Sigmoid colon (tissue), 4 donors: ENCODE data around the gene GTSF1L.

Experiments used
- POLR2AphosphoS5 ChIP-seq, 4 donors: sonication (generic); formaldehyde crosslinking; IDR thresholded peaks; one replicate each; pipeline ENCODE4 v1.6.1; 2017; ENCODE audit warnings: antibody characterized with exemption in 4 of 4
- TF ChIP-seq, protein P1 (sequence below), 4 experiments: fragments of 450-650 bp in 3 of 4; fragments of 200-600 bp in 1 of 4; IDR thresholded peaks; one replicate each; pipeline ENCODE4 v1.5.1; 2016 to 2019; ENCODE audit warnings: antibody characterized with exemption in 4 of 4, mild to moderate bottlenecking in 3 of 4, moderate library complexity in 2 of 4

DNA sequence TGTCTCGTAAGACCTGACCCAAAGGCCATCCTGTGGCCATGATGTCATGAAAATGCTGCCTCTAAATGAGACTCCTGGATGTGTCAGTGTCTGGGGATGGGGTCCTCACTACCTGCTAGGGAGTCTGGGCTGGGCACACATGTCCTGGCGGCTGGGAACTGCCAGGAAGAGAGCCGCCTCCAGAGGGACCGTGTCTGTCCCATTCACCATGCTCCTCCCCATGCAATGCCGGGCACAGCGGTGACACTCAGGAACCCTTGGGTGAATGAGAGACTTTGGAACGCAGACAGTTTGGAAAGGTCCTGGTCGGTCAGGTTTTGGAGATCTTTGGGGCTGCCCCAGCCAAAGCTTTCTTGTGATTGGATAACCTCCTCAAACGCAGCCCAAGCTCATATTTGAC is 40.1 kb upstream of the GTSF1L start:
- TF ChIP-seq, protein P1, sequence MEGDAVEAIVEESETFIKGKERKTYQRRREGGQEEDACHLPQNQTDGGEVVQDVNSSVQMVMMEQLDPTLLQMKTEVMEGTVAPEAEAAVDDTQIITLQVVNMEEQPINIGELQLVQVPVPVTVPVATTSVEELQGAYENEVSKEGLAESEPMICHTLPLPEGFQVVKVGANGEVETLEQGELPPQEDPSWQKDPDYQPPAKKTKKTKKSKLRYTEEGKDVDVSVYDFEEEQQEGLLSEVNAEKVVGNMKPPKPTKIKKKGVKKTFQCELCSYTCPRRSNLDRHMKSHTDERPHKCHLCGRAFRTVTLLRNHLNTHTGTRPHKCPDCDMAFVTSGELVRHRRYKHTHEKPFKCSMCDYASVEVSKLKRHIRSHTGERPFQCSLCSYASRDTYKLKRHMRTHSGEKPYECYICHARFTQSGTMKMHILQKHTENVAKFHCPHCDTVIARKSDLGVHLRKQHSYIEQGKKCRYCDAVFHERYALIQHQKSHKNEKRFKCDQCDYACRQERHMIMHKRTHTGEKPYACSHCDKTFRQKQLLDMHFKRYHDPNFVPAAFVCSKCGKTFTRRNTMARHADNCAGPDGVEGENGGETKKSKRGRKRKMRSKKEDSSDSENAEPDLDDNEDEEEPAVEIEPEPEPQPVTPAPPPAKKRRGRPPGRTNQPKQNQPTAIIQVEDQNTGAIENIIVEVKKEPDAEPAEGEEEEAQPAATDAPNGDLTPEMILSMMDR (IDR thresholded peaks at IDR 0.05), result no peak
- TF ChIP-seq POLR2AphosphoS5 (IDR thresholded peaks at IDR 0.05), result no peak
